ENCODE results near the gene POU5F1. TPM values are rescaled to one million over a fixed set of nuclear protein-coding genes. Genes with fewer than 3 reads are reported as not detected.
A peak's percentile ranks its signal among the peaks of the same experiment; 100 is the strongest.

The POU5F1 gene
- total and polyA plus RNA-seq, 2 of the 4 experiments (the other 2 are of a cell fraction) = not detected

DNA sequence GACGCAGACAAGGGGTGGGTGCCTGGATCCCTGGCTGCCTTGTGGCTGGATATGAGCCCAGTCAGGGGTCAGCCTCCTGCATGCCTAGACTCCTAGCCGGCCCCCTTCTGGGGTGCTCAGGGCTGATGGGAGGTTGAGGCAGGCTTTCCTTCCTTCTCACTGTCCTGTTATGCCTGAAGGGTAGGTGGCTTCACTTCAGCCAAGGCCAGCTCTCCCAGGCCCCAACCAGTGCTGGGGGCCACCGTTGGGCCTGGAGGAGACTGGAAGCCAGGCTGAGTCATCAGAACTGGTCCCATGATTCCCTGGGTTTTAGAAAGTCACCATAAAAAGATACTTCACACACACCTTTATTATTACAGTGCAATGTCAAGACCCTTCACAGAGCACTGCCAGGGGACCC is 2.9 kb upstream of the POU5F1 start:
- H3K27ac ChIP-seq (ENCODE audit: insufficient read depth, low read length) = no peak overlapping the region
- no peak for TF ChIP-seq MAZ (IDR thresholded peaks at IDR 0.05; ENCODE audit: borderline replicate concordance, low read depth, low read length)
- TF ChIP-seq RFX5 (IDR thresholded peaks at IDR 0.05; ENCODE audit: low read depth, low read length) = no peak
- no peak for TF ChIP-seq MAFK (IDR thresholded peaks at IDR 0.05; ENCODE audit: low read depth, low read length)
- no peak for TF ChIP-seq RAD21 (IDR thresholded peaks at IDR 0.05; ENCODE audit: low read length)
- no peak for TF ChIP-seq BHLHE40 (IDR thresholded peaks at IDR 0.05; ENCODE audit: low read depth, low read length)
- TF ChIP-seq MXI1 (IDR thresholded peaks at IDR 0.05; ENCODE audit: borderline replicate concordance, low read depth, low read length) = no peak
- H3K36me3 ChIP-seq (ENCODE audit: control insufficient read depth, insufficient read depth, low read length) = no peaks in the 10 kb centered on the region
- no peak overlapping the region for H4K91ac ChIP-seq (ENCODE audit: insufficient read depth, low read depth, low read length)
- no peak for ATAC-seq (ENCODE audit: low read depth)
- no peak overlapping the region for H3K4ac ChIP-seq (ENCODE audit: low read depth, low read length)
- in situ Hi-C loops (cut with MboI; ENCODE audit: low sequenced_read_pairs) (no loop called here), intact Hi-C loops (cut with micrococcal nuclease) (no loop called here), dilution Hi-C loops (cut with HindIII; ENCODE audit: low sequenced_read_pairs, unreplicated experiment) (no loop called here)
- no peak overlapping the region for H2BK5ac ChIP-seq (ENCODE audit: low read depth, low read length, poor library complexity, severe bottlenecking)
- H4K8ac ChIP-seq (ENCODE audit: low read depth in 2 of 2, low read length in 2 of 2) = no peak overlapping the region
- DNase-seq = no peak
- no peaks in the 10 kb centered on the region for H3K9me3 ChIP-seq (ENCODE audit: control insufficient read depth, insufficient read depth, low read length)
- no peak overlapping the region for H3K14ac ChIP-seq (replicated peaks; ENCODE audit: low read depth, low read length)
- H3K9ac ChIP-seq (ENCODE audit: low read depth, low read length) = no peak overlapping the region
- peak overlapping the region; percentile 36; the same call in 1 of the 2 replicates for H4K5ac ChIP-seq (ENCODE audit: low read depth, low read length)
- no peak overlapping the region for H3K4me2 ChIP-seq (ENCODE audit: low read depth, low read length)
- H3K9me1 ChIP-seq (ENCODE audit: insufficient read depth, low read length) = peaks cover 9% of the 10 kb centered on the region; the same call in 1 of the 2 replicates
- H3K4me1 ChIP-seq (ENCODE audit: control insufficient read depth, insufficient read depth, low read length) = peaks cover 7% of the 10 kb centered on the region; the same call in 1 of the 2 replicates
- no peak overlapping the region for H3K4me3 ChIP-seq (ENCODE audit: insufficient read depth, low read depth, low read length)
- no peak overlapping the region for H3K18ac ChIP-seq (ENCODE audit: low read depth, low read length)
- peak overlapping the region; percentile 1 for H2AK9ac ChIP-seq (replicated peaks; ENCODE audit: low read depth, low read length, poor library complexity)
- H2BK120ac ChIP-seq (ENCODE audit: low read depth, low read length) = no peak overlapping the region
- no peak overlapping the region for H2BK15ac ChIP-seq (ENCODE audit: low read depth, low read length)
- H3K27me3 ChIP-seq (ENCODE audit: control insufficient read depth, insufficient read depth, low read length) = no peaks in the 10 kb centered on the region
- no peak overlapping the region for H2BK20ac ChIP-seq (ENCODE audit: low read depth, low read length)
- 0% methylated on average over 1 of the region's 3 CpGs; no CpG with 5 or more reads in 1 of the 2 experiments for WGBS, 2 experiments (ENCODE audit: extremely low coverage in 2 of 2, insufficient read length in 1 of 2)
- CTCF ChIA-PET = no interaction called here
- H2AFZ ChIP-seq (replicated peaks; ENCODE audit: low read length, poor library complexity) = peak overlapping the region; percentile 28
- H2AK5ac ChIP-seq (ENCODE audit: low read depth, low read length) = no peak overlapping the region
- no peaks in the 10 kb centered on the region for H4K20me1 ChIP-seq (ENCODE audit: insufficient read depth, low read length)
- H3K23ac ChIP-seq (ENCODE audit: low read depth, low read length) = no peak overlapping the region
- no peak overlapping the region for H3K56ac ChIP-seq (ENCODE audit: extremely low read depth, insufficient read depth, low read length)
- POLR2A ChIA-PET (ENCODE audit: unreplicated experiment) = no interaction called here
- H3K79me1 ChIP-seq (ENCODE audit: low read depth in 1 of 2, low read length in 2 of 2) = no peaks in the 10 kb centered on the region
- BruUV-seq (replicated peaks) = no TSS peak
